H1 (cell line): Measurements from ENCODE around the gene IL5.

ENCODE experiments used
- CHD2 ChIP-seq: IDR thresholded peaks from 2 replicates; pipeline ENCODE4 v1.6.1; 2012; ENCODE audit warnings: low read length, improper control_type of control experiment
- CTCF ChIP-seq, 3 experiments: IDR thresholded peaks; 1 replicate in 2 of 3; 2 replicates in 1 of 3; pipeline versions ENCODE4 v1.5.1 to v1.6.1; 2011; ENCODE audit warnings: low read length in 3 of 3, mild to moderate bottlenecking in 3 of 3, inconsistent platforms in 2 of 3, low read depth in 1 of 3, moderate library complexity in 1 of 3; ENCODE audit not compliant: insufficient read depth in 1 of 3; ENCODE audit errors: control extremely low read depth in 1 of 3
- EZH2 ChIP-seq: fragments of 200-600 bp; sonication (generic); IDR thresholded peaks from 2 replicates; pipeline ENCODE4 v1.7.1; 2012; ENCODE audit warnings: low read depth, mild to moderate bottlenecking, moderate library complexity, low read length, inconsistent platforms; ENCODE audit not compliant: severe bottlenecking
- MAFK ChIP-seq: IDR thresholded peaks from 2 replicates; pipeline ENCODE4 v1.6.1; 2012; ENCODE audit warnings: low read depth, mild to moderate bottlenecking, improper control_type of control experiment, low read length
- POLR2A ChIP-seq, 2 experiments: IDR thresholded peaks; 1 replicate in 1 of 2; 2 replicates in 1 of 2; pipeline ENCODE4 v1.6.1; 2011; ENCODE audit warnings: low read depth in 2 of 2, low read length in 2 of 2, mild to moderate bottlenecking in 2 of 2; ENCODE audit errors: control extremely low read depth in 1 of 2
- RAD21 ChIP-seq, 2 experiments: IDR thresholded peaks in 1 of 2; conservative IDR thresholded peaks in 1 of 2; 2 replicates each; pipeline ENCODE4 v1.6.1; 2011; ENCODE audit warnings: low read depth in 2 of 2, low read length in 2 of 2, improper control_type of control experiment in 1 of 2, inconsistent platforms in 1 of 2, mild to moderate bottlenecking in 1 of 2, moderate library complexity in 1 of 2
- RXRA ChIP-seq: IDR thresholded peaks from 2 replicates; pipeline ENCODE4 v1.6.1; 2011; ENCODE audit warnings: low read depth, mild to moderate bottlenecking, low read length, moderate library complexity; ENCODE audit not compliant: insufficient read depth
- SIN3A ChIP-seq, 2 experiments: IDR thresholded peaks in 1 of 2; conservative IDR thresholded peaks in 1 of 2; 2 replicates each; pipeline ENCODE4 v1.6.1; 2011 to 2012; ENCODE audit warnings: low read length in 2 of 2, improper control_type of control experiment in 1 of 2, low read depth in 1 of 2, mild to moderate bottlenecking in 1 of 2
- SP1 ChIP-seq: IDR thresholded peaks from 2 replicates; pipeline ENCODE4 v1.6.1; 2011; ENCODE audit warnings: low read depth, low read length
- TBP ChIP-seq: IDR thresholded peaks from 2 replicates; pipeline ENCODE4 v1.6.1; 2011; ENCODE audit warnings: low read depth, low read length, improper control_type of control experiment
- USF2 ChIP-seq: IDR thresholded peaks from 2 replicates; pipeline ENCODE4 v1.6.1; 2011; ENCODE audit warnings: low read length, improper control_type of control experiment
- TF ChIP-seq, protein P1 (sequence below): IDR thresholded peaks from 2 replicates; pipeline ENCODE4 v1.6.1; 2011; ENCODE audit warnings: low read depth, mild to moderate bottlenecking, low read length; ENCODE audit not compliant: insufficient read depth

DNA sequence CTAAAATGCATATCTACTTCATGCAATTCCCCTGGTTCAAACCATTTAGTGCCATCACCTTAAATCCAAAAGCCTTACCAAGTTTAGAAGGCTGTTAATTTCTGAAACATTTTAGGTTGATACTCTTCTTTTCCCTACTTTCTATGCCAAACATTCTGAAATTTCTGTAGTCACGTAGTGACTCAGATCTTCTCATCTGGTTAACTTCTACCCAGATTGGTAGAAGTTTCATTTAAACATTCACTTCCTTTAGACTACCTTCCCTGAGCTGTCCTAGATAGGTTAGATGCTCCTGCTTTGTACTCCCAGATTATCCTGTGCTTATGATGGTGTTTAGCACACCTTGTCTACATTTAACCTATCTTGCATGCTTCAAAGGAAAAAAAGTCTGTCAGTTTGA lies 23.3 kb upstream of the IL5 start:
- TF ChIP-seq CTCF (IDR thresholded peaks at IDR 0.05; ENCODE audit: control extremely low read depth in 1 of 3, insufficient read depth in 1 of 3, low read depth in 1 of 3, low read length in 3 of 3) (no peak), RXRA (no peak), EZH2 (no peak), TBP (no peak), USF2 (no peak), CHD2 (no peak), MAFK (no peak), SIN3A (conservative IDR thresholded peaks at IDR 0.05 in 1 of 2, IDR thresholded peaks at IDR 0.05 in 1 of 2; ENCODE audit: low read depth in 1 of 2, low read length in 2 of 2) (no peak), SP1 (no peak), POLR2A (IDR thresholded peaks at IDR 0.05; ENCODE audit: control extremely low read depth in 1 of 2, low read depth in 2 of 2, low read length in 2 of 2) (no peak), RAD21 (IDR thresholded peaks at IDR 0.05 in 1 of 2, conservative IDR thresholded peaks at IDR 0.05 in 1 of 2; ENCODE audit: low read depth in 2 of 2, low read length in 2 of 2) (no peak)
- TF ChIP-seq, protein P1, sequence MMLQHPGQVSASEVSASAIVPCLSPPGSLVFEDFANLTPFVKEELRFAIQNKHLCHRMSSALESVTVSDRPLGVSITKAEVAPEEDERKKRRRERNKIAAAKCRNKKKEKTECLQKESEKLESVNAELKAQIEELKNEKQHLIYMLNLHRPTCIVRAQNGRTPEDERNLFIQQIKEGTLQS, result no peak
